ENCODE measurements around the gene ARMH2. TPM values are rescaled to one million over a fixed set of nuclear protein-coding genes. Genes with fewer than 3 reads are reported as not detected.

ARMH2 gene
- total RNA-seq, 2 experiments from 2014 or later = not detected

Other genes starting within 250 kb of the ARMH2 start
- under 1 TPM; 0.14 to 0.19 TPM for gene KIAA0319, start 152.7 kb downstream of the ARMH2 start, total RNA-seq
- 10 to 100 TPM; 47.5 to 48.6 TPM for gene TDP2, start 132.0 kb downstream of the ARMH2 start, total RNA-seq
- 10 to 100 TPM; 33.7 to 35.9 TPM for gene ACOT13, start 131.8 kb downstream of the ARMH2 start, total RNA-seq
- gene C6orf62, start 79.8 kb downstream of the ARMH2 start, total RNA-seq = 100 to 1,000 TPM; 130 to 134 TPM
- gene GMNN, start 24.0 kb downstream of the ARMH2 start, total RNA-seq = 10 to 100 TPM; 76.5 to 77.4 TPM
- 10 to 100 TPM; 64.5 to 68.7 TPM for gene RIPOR2, start 137.0 kb upstream of the ARMH2 start, total RNA-seq